Gastroesophageal sphincter (tissue), 4 donors: ENCODE results near the gene GYS1. TPM values are rescaled to one million over a fixed set of nuclear protein-coding genes. Genes with fewer than 3 reads are reported as not detected.
"Not testable (repeated sequence)": the region's sequence is repeated elsewhere in the genome, so short reads cannot be mapped to it uniquely, and the experiment has no call there.

ENCODE experiments used
- ATAC-seq: fragments of 150-250 bp; one replicate; pipeline ENCODE4 v1.9.1; 2016; ENCODE audit warnings: mild to moderate bottlenecking, moderate library complexity
- H3K27ac ChIP-seq, 4 donors: fragments of 200-600 bp; sonication (generic) in 3 of 4; 1 replicate in 3 of 4; 2 replicates in 1 of 4; pipeline ENCODE4 v1.5.1; 2016 to 2019
- H3K27me3 ChIP-seq: fragments of 200-600 bp; sonication (generic); one replicate; pipeline ENCODE4 v1.5.1; 2019
- H3K36me3 ChIP-seq, 2 donors: fragments of 200-600 bp; sonication (generic); one replicate each; pipeline ENCODE4 v1.5.1; 2019; ENCODE audit warnings: control low read depth in 1 of 2
- H3K4me1 ChIP-seq, 3 donors: fragments of 200-600 bp; sonication (generic); 1 replicate in 2 of 3; 2 replicates in 1 of 3; pipeline ENCODE4 v1.5.1; 2016 to 2019; ENCODE audit warnings: control low read depth in 2 of 3
- H3K4me3 ChIP-seq, 2 donors: fragments of 200-600 bp; sonication (generic); one replicate each; pipeline ENCODE4 v1.5.1; 2019; ENCODE audit warnings: mild to moderate bottlenecking in 1 of 2, moderate library complexity in 1 of 2
- H3K9me3 ChIP-seq, 3 donors: fragments of 200-600 bp; sonication (generic); one replicate each; pipeline ENCODE4 v1.5.1; 2017 to 2019; ENCODE audit warnings: control low read depth in 2 of 3
- CTCF ChIP-seq, 4 experiments: fragments of 200-600 bp in 2 of 4; fragments of 450-650 bp in 2 of 4; sonication (generic) in 1 of 4; IDR thresholded peaks; one replicate each; pipeline ENCODE4 v1.5.1; 2017 to 2019; ENCODE audit warnings: antibody characterized with exemption in 4 of 4, mild to moderate bottlenecking in 2 of 4, moderate library complexity in 2 of 4
- EP300 ChIP-seq: sonication (generic); formaldehyde crosslinking; IDR thresholded peaks from one replicate; pipeline ENCODE4 v1.6.1; 2017; ENCODE audit warnings: antibody characterized with exemption, mild to moderate bottlenecking
- POLR2A ChIP-seq, 2 donors: fragments of 450-650 bp; IDR thresholded peaks; one replicate each; pipeline ENCODE4 v1.6.1; 2017; ENCODE audit warnings: antibody characterized with exemption in 2 of 2, mild to moderate bottlenecking in 2 of 2, moderate library complexity in 1 of 2
- POLR2AphosphoS5 ChIP-seq: sonication (generic); formaldehyde crosslinking; IDR thresholded peaks from one replicate; pipeline ENCODE4 v1.6.1; 2017; ENCODE audit warnings: antibody characterized with exemption
- WGBS, 2 donors: methylation state at CpG; one replicate each; pipeline ENCODE4 v1.1.5; 2018; ENCODE audit warnings: low coverage in 1 of 2; 5-methylcytosine and 5-hydroxymethylcytosine counted together
- total RNA-seq, 4 donors: library from RNA; depleted of rRNA; stranded (reverse); fragments of >200 nt; gene quantifications; one replicate each; pipeline ENCODE4 v1.1.0, GENCODE V29; 2016

GYS1 gene
- 10 to 100 TPM; 22.1 to 44.4 (median 38.5) TPM for total RNA-seq

GRCh38 chr19:48993175-48994034 lies at the start of gene GYS1, which contains the start of gene RUVBL2:
TSS of gene GYS1 (minus strand) at chr19:48993309. CDS start at chr19:48993112, 197 bp downstream.
TSS of gene RUVBL2 (plus strand) at chr19:48993887. CDS start at chr19:48993912, 25 bp downstream.
- H3K27me3 ChIP-seq: no peaks in the 10 kb centered on the region
- H3K4me1 ChIP-seq: peaks cover 0 to 46% (median 29%) of the 10 kb centered on the region in 3 donors
- H3K9me3 ChIP-seq: no peaks in the 10 kb centered on the region
- peaks cover 0 to 26% of the 10 kb centered on the region in 2 donors for H3K36me3 ChIP-seq
- WGBS, 2 donors: 0 to 1% methylated on average over 7 to 16 of the region's 56 CpGs
- H3K27ac ChIP-seq: peak within 1 kb of the TSS; percentile 93 to 95 (median 94)
- ATAC-seq: peak; percentile 96
- peak within 1 kb of the TSS; percentile 66 to 81 for H3K4me3 ChIP-seq
- TF ChIP-seq POLR2AphosphoS5 (peak; percentile 98), POLR2A (IDR thresholded peaks at IDR 0.05) (peak; percentile 97), EP300 (no peak), CTCF (IDR thresholded peaks at IDR 0.05) (peak in 3 of 4 experiments; percentile 96 to 100 (median 99))

GRCh38 chr19:49042666-49043065 lies 49.6 kb upstream of the GYS1 start:
- H3K36me3 ChIP-seq, H3K4me1 ChIP-seq, H3K9me3 ChIP-seq, ATAC-seq, H3K4me3 ChIP-seq, H3K27me3 ChIP-seq, H3K27ac ChIP-seq: not testable (repeated sequence)
- WGBS, 2 donors: 60 to 78% methylated on average over 1 of the region's 4 CpGs

- no peak for TF ChIP-seq POLR2A (IDR thresholded peaks at IDR 0.05)
- no peak for TF ChIP-seq CTCF (IDR thresholded peaks at IDR 0.05)
- TF ChIP-seq EP300: no peak
- no peak for TF ChIP-seq POLR2AphosphoS5
- H3K27ac ChIP-seq: no peak overlapping the region
- 100% methylated on average over 1 of the region's 17 CpGs; no CpG with 5 or more reads in 1 of the 2 donors for WGBS, 2 donors
- H3K36me3 ChIP-seq: no peaks in the 10 kb centered on the region
- no peak for ATAC-seq
- no peaks in the 10 kb centered on the region for H3K27me3 ChIP-seq
- no peaks in the 10 kb centered on the region for H3K9me3 ChIP-seq
- no peaks in the 10 kb centered on the region for H3K4me1 ChIP-seq
- no peak overlapping the region for H3K4me3 ChIP-seq
These were observed 49.1 kb upstream of the GYS1 start for GRCh38 chr19:49042177-49042576.

- WGBS, 2 donors: 50% methylated on average over 6 of the region's 9 CpGs; no CpG with 5 or more reads in 1 of the 2 donors
- not testable (repeated sequence) for H3K9me3 ChIP-seq, H3K36me3 ChIP-seq, H3K4me3 ChIP-seq, H3K27me3 ChIP-seq, H3K4me1 ChIP-seq, H3K27ac ChIP-seq, ATAC-seq
These were observed 46.6 kb upstream of the GYS1 start for GRCh38 chr19:49039736-49040135.

- not testable (repeated sequence) for H3K36me3 ChIP-seq, H3K27me3 ChIP-seq, H3K4me3 ChIP-seq, H3K27ac ChIP-seq, ATAC-seq, H3K4me1 ChIP-seq, H3K9me3 ChIP-seq
- WGBS, 2 donors: 87 to 91% methylated on average over 3 to 9 of the region's 26 CpGs
These were observed 45.6 kb upstream of the GYS1 start for GRCh38 chr19:49038557-49039276.

- ATAC-seq: not testable (repeated sequence)
- 100% methylated on average over 1 to 2 of the region's 8 CpGs for WGBS, 2 donors
These were observed 45.0 kb upstream of the GYS1 start for GRCh38 chr19:49038111-49038510.

GRCh38 chr19:49036815-49037214 lies 43.7 kb upstream of the GYS1 start, which contains the start of gene CGB1:
TSS of gene CGB1 (minus strand) at chr19:49036895. CDS start at chr19:49036711, 184 bp downstream.
- not testable (repeated sequence) for ATAC-seq, H3K4me3 ChIP-seq, H3K27ac ChIP-seq, H3K4me1 ChIP-seq, H3K36me3 ChIP-seq, H3K9me3 ChIP-seq
- H3K27me3 ChIP-seq: peaks cover 15% of the 10 kb centered on the region
- 38 to 73% methylated on average over 7 to 8 of the region's 18 CpGs for WGBS, 2 donors

More at GRCh38 chr19:49038111-49038510, 45.0 kb upstream of the GYS1 start:
- H3K27ac ChIP-seq, H3K4me3 ChIP-seq, H3K9me3 ChIP-seq, H3K4me1 ChIP-seq, H3K36me3 ChIP-seq: not testable (repeated sequence)
- peaks cover 10% of the 10 kb centered on the region for H3K27me3 ChIP-seq
